Tibial artery (tissue), 4 donors: Measurements from ENCODE around the gene PPM1E.
A peak's percentile ranks its signal among the peaks of the same experiment; 100 is the strongest.

Experiments used
- DNase-seq, 2 donors: peaks; one replicate each; pipeline ENCODE4 v3.0.0-alpha.2; 2019
- H3K27ac ChIP-seq, 2 donors: fragments of 200-600 bp; sonication (generic) in 1 of 2; 1 replicate in 1 of 2; 2 replicates in 1 of 2; pipeline ENCODE4 v1.5.1; 2018 to 2019; ENCODE audit warnings: mild to moderate bottlenecking in 1 of 2
- H3K27me3 ChIP-seq, 2 donors: fragments of 200-600 bp; sonication (generic) in 1 of 2; one replicate each; pipeline versions ENCODE4 v1.5.1 to v1.6.0; 2016 to 2019
- H3K36me3 ChIP-seq, 3 donors: fragments of 200-600 bp; sonication (generic) in 2 of 3; one replicate each; pipeline ENCODE4 v1.5.1; 2016 to 2019; ENCODE audit warnings: mild to moderate bottlenecking in 2 of 3
- H3K4me1 ChIP-seq, 4 donors: fragments of 200-600 bp; sonication (generic) in 2 of 4; 1 replicate in 3 of 4; 2 replicates in 1 of 4; pipeline ENCODE4 v1.5.1; 2016 to 2019
- H3K4me3 ChIP-seq, 2 donors: fragments of 200-600 bp; sonication (generic) in 1 of 2; 1 replicate in 1 of 2; 2 replicates in 1 of 2; pipeline ENCODE4 v1.5.1; 2018 to 2019; ENCODE audit warnings: mild to moderate bottlenecking in 2 of 2
- H3K9me3 ChIP-seq, 3 donors: fragments of 200-600 bp; sonication (generic) in 1 of 3; one replicate each; pipeline ENCODE4 v1.5.1; 2016 to 2019
- CTCF ChIP-seq, 2 experiments: fragments of 200-600 bp in 1 of 2; fragments of 450-650 bp in 1 of 2; IDR thresholded peaks; one replicate each; pipeline ENCODE4 v1.5.1; 2017 to 2019; ENCODE audit warnings: antibody characterized with exemption in 2 of 2, mild to moderate bottlenecking in 1 of 2, moderate library complexity in 1 of 2
- intact Hi-C: fragments of 100-400 bp; cut with DNase I; formaldehyde crosslinking; loops from one replicate; pipeline ENCODE4 v1.15.0; 2023; ENCODE audit warnings: low total_unique reads

The PPM1E gene

DNA sequence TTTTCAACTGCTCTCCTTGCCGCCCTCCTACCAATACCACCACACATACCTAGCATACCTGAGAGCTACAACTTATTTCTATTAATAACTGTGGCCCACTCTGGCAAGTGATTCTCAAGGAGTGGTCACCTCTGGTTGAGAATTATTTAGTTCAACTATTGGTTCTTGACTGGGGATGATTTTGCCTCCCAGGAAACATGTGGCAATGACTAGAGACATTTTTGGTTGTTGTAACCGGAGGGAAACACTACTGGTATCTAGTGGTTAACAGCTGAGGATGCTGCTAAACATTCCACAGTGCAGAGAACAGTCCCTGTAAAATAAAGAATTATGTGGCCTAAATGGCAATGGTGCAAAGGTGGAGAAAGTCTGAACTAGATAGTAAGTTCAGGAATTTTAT lies 254.4 kb downstream of the PPM1E start:
- H3K27me3 ChIP-seq = no peaks in the 10 kb centered on the region
- no peak for DNase-seq
- no peaks in the 10 kb centered on the region for H3K9me3 ChIP-seq
- H3K36me3 ChIP-seq = peaks cover 17 to 39% (median 18%) of the 10 kb centered on the region in 3 donors
- H3K4me3 ChIP-seq = no peak overlapping the region
- no peak for TF ChIP-seq CTCF (IDR thresholded peaks at IDR 0.05)
- no peak overlapping the region for H3K27ac ChIP-seq
- intact Hi-C loops = no loop called here
- no peaks in the 10 kb centered on the region for H3K4me1 ChIP-seq

DNA sequence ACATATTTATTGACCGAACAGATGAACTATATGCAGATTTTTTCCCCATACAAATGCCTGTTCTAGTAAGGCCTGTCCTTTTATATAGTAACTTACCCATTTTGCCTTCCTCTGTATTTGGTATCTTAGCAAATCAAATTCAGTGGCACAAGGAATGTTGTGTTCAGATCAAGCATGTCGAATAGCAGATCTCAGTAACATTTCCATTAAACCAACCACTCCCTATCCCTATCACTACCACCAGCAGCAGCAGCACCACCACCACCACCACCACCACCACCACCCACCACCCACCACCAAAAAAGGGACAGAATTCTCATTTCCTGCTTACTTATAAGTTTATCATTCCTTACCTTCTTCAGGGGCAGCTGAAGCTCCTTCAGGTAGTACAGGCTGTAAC lies 256.3 kb downstream of the PPM1E start:
- Histone ChIP-seq H3K27ac (no peak overlapping the region), H3K4me3 (no peak overlapping the region), H3K27me3 (no peaks in the 10 kb centered on the region), H3K4me1 (no peaks in the 10 kb centered on the region), H3K36me3 (peaks cover 28 to 46% (median 34%) of the 10 kb centered on the region in 3 donors), H3K9me3 (no peaks in the 10 kb centered on the region)
- intact Hi-C loops = no loop called here
- no peak for TF ChIP-seq CTCF (IDR thresholded peaks at IDR 0.05)
- DNase-seq = no peak

DNA sequence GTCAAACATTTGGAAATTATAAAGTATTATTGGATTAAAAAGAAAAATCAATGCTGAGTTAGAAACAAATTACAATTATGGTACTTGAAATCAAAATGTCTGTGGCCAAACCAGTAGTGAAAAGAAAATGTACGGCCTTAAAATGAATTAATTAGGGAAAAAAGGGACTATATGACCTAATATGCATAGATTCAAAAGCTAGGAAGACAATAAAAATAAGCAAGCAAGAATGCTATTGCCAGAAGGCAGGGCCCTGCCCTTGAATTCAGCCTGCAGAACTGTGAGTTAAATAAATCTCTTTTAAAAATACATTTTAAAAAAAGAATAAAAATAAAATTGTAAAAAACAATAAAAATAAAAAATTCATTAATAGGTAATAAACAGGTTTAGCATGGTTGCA lies 262.4 kb downstream of the PPM1E start:
- Histone ChIP-seq H3K27me3 (no peaks in the 10 kb centered on the region), H3K4me1 (no peaks in the 10 kb centered on the region), H3K4me3 (no peak overlapping the region), H3K27ac (no peak overlapping the region), H3K36me3 (peaks cover 16 to 27% (median 25%) of the 10 kb centered on the region in 3 donors), H3K9me3 (no peaks in the 10 kb centered on the region)
- intact Hi-C loops = no loop called here
- DNase-seq = no peak
- no peak for TF ChIP-seq CTCF (IDR thresholded peaks at IDR 0.05)

GRCh38 chr17:59024916-59025315 lies 269.3 kb downstream of the PPM1E start:
- Histone ChIP-seq H3K9me3 (no peaks in the 10 kb centered on the region), H3K27me3 (no peaks in the 10 kb centered on the region), H3K4me1 (peaks cover 0 to 12% (median 0%) of the 10 kb centered on the region in 4 donors), H3K36me3 (peaks cover 0 to 16% (median 14%) of the 10 kb centered on the region in 3 donors), H3K4me3 (no peak overlapping the region), H3K27ac (no peak overlapping the region)
- no peak for DNase-seq
- intact Hi-C loops = no loop called here
- no peak for TF ChIP-seq CTCF (IDR thresholded peaks at IDR 0.05)

DNA sequence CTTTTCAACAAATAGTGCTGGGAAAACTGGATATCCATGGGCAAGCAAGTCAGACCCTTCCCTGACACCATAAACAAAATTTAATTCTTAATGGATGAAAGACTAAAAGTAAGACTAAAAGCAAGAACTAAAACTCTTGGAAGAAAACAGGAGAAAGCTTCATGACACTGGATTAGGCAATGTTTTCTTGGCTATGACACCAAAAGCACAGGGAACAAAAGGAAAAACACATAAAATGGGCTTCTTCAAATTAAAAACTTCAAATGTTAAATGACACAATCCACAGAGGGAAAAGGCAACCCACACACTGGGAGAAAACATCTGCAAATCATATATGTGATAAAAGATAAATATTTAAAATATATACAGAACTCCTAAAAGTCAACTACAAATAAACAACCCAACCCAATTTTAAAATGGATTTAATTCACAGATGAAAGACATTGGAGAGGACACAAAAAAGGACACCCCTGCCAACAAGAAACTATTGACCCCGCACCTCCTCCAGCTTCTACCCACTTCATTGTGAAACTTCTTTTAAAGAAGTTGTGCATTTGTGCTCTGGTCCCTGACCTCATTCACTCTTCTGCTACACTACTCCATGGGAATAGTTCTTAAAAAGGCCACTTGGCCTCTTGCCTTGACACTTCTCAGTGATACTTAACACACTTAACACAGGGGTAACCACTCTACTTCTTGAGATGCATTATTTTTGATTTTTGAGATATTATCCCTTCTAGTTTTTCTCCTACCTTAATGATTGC lies 270.7 kb downstream of the PPM1E start:
- no peaks in the 10 kb centered on the region for H3K27me3 ChIP-seq
- intact Hi-C loops = no loop called here
- H3K4me1 ChIP-seq = peaks cover 0 to 12% (median 0%) of the 10 kb centered on the region in 4 donors
- TF ChIP-seq CTCF (IDR thresholded peaks at IDR 0.05) = no peak
- H3K36me3 ChIP-seq = peaks cover 0 to 16% (median 12%) of the 10 kb centered on the region in 3 donors
- no peaks in the 10 kb centered on the region for H3K9me3 ChIP-seq
- H3K27ac ChIP-seq = peak overlapping the region in 1 of 2 donors; percentile 41
- no peak overlapping the region for H3K4me3 ChIP-seq
- DNase-seq = no peak
